ENCODE results near the gene MBOAT7.
"Not testable (repeated sequence)": the region's sequence is repeated elsewhere in the genome, so short reads cannot be mapped to it uniquely, and the experiment has no call there.

DNA sequence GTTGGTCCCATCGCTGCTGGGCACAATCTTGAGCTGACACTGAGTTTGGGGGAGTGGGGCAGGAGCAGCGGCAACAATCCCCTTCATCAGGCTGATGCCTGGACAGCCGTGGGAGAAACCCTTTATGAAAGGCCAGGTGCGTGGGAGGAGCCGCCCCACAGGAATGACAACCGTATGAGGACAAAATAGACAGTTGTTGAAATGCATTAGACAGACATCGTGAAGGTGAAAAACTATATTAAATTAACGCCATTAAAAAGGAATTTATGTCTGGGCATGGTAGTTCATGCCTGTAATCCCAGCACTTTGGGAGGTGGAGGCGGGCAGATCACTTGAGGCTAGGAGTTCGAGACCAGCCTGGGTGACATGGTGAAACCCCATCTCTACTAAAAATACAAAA lies 35.2 kb upstream of the MBOAT7 start:
- TF ChIP-seq, protein P1, sequence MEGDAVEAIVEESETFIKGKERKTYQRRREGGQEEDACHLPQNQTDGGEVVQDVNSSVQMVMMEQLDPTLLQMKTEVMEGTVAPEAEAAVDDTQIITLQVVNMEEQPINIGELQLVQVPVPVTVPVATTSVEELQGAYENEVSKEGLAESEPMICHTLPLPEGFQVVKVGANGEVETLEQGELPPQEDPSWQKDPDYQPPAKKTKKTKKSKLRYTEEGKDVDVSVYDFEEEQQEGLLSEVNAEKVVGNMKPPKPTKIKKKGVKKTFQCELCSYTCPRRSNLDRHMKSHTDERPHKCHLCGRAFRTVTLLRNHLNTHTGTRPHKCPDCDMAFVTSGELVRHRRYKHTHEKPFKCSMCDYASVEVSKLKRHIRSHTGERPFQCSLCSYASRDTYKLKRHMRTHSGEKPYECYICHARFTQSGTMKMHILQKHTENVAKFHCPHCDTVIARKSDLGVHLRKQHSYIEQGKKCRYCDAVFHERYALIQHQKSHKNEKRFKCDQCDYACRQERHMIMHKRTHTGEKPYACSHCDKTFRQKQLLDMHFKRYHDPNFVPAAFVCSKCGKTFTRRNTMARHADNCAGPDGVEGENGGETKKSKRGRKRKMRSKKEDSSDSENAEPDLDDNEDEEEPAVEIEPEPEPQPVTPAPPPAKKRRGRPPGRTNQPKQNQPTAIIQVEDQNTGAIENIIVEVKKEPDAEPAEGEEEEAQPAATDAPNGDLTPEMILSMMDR (IDR thresholded peaks at IDR 0.05), result not testable (repeated sequence)
- not testable (repeated sequence) for TF ChIP-seq POLR2A (IDR thresholded peaks at IDR 0.05)
